Thoracic aorta (tissue), 2 donors: ENCODE data around the gene SH3PXD2A. TPM values are rescaled to one million over a fixed set of nuclear protein-coding genes. Genes with fewer than 3 reads are reported as not detected.

ENCODE experiments used
- ATAC-seq: fragments of 150-250 bp; one replicate; pipeline ENCODE4 v1.8.0; 2017; ENCODE audit warnings: low read depth; ENCODE audit not compliant: insufficient number of reproducible peaks, low FRiP score
- DNase-seq: peaks from one replicate; pipeline ENCODE4 v3.0.0-alpha.2; 2020; ENCODE audit warnings: low spot score
- H3K27ac ChIP-seq, 2 donors: fragments of 200-600 bp; sonication (generic); 1 replicate in 1 of 2; 2 replicates in 1 of 2; pipeline ENCODE4 v1.5.1; 2016; ENCODE audit warnings: mild to moderate bottlenecking in 2 of 2, moderate library complexity in 2 of 2
- H3K27me3 ChIP-seq: fragments of 200-600 bp; sonication (generic); replicated peaks from 2 replicates; pipeline ENCODE4 v1.6.0; 2016; ENCODE audit warnings: mild to moderate bottlenecking; ENCODE audit not compliant: insufficient read depth
- H3K36me3 ChIP-seq: fragments of 200-600 bp; sonication (generic); one replicate; pipeline ENCODE4 v1.5.1; 2016
- H3K4me1 ChIP-seq, 2 donors: fragments of 200-600 bp; sonication (generic); 1 replicate in 1 of 2; 2 replicates in 1 of 2; pipeline versions ENCODE4 v1.5.1 to v1.6.0; 2016; ENCODE audit warnings: low read depth in 2 of 2, mild to moderate bottlenecking in 1 of 2; ENCODE audit not compliant: control insufficient read depth in 1 of 2
- H3K4me3 ChIP-seq: fragments of 200-600 bp; sonication (generic); 2 replicates; pipeline ENCODE4 v1.5.1; 2016; ENCODE audit warnings: mild to moderate bottlenecking
- H3K9me3 ChIP-seq: fragments of 200-600 bp; sonication (generic); 2 replicates; pipeline ENCODE4 v1.5.1; 2016
- total RNA-seq, 2 donors: library from RNA; depleted of rRNA; stranded (reverse); fragments of >200 nt; gene quantifications; one replicate each; pipeline versions ENCODE4 v1.1.0 to v1.2.3, GENCODE V29; 2016
- TF ChIP-seq, protein P1 (sequence below): fragments of 200-600 bp; sonication (generic); IDR thresholded peaks from one replicate; pipeline ENCODE4 v1.5.1; 2019; ENCODE audit warnings: antibody characterized with exemption

SH3PXD2A gene
- total RNA-seq, 2 donors from 2014 or later = 28.3 to 51.5 TPM

DNA sequence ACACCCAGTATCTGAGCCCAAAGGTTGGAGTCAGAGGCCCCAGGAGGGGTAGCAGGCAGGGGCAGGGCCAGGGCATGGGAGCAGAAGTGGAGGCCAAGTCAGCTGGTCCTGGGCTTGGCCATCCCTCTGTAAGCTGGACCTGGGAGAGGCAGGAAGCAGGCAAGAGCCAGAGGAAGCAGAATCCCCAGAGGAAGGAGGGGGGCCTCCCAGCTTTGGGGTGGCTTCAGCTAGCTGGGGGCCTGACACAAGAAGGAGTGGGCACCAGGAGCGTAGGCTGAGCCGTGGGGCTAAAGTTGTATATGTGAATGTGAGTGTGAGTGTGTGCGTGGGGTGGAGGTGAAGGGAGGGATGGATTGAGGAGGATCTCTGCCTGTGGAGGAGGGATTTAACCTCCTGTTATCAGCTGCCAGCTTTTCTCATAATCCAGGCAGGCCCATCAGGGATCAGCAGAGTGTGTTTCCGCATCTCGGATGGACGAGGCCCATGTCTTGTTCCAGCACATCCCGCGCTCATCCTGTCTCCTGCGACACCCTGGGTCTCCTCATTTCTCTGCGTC is 307.9 kb downstream of the SH3PXD2A start:
- Histone ChIP-seq H3K27me3 (no peaks in the 10 kb centered on the region), H3K4me1 (peaks cover 4 to 7% of the 10 kb centered on the region in 2 donors), H3K27ac (no peak overlapping the region), H3K9me3 (no peaks in the 10 kb centered on the region), H3K4me3 (no peak overlapping the region), H3K36me3 (no peaks in the 10 kb centered on the region)
- ATAC-seq (no peak), DNase-seq (no peak)
- TF ChIP-seq, protein P1, sequence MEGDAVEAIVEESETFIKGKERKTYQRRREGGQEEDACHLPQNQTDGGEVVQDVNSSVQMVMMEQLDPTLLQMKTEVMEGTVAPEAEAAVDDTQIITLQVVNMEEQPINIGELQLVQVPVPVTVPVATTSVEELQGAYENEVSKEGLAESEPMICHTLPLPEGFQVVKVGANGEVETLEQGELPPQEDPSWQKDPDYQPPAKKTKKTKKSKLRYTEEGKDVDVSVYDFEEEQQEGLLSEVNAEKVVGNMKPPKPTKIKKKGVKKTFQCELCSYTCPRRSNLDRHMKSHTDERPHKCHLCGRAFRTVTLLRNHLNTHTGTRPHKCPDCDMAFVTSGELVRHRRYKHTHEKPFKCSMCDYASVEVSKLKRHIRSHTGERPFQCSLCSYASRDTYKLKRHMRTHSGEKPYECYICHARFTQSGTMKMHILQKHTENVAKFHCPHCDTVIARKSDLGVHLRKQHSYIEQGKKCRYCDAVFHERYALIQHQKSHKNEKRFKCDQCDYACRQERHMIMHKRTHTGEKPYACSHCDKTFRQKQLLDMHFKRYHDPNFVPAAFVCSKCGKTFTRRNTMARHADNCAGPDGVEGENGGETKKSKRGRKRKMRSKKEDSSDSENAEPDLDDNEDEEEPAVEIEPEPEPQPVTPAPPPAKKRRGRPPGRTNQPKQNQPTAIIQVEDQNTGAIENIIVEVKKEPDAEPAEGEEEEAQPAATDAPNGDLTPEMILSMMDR = no peak

DNA sequence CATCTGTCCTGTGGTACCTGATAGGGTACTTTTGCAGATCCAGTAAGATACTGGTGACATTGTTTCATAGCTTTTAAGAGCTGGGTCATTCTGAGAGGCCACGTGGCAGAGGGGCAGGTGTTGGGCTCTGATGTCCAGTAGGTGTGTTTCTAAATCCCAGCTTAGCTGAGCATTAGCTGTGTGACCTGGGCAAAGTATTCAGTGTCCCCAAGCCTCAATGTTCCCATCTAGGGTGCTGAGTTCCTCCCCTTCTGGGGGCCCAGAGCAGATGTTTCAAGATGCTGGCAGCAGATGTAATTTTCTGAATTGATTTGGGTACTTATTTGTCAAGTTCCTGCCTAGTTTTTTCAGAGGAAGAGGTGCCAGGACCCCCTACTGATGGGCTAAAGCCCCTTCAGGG is 309.0 kb downstream of the SH3PXD2A start:
- DNase-seq = no peak
- no peak overlapping the region for H3K27ac ChIP-seq
- no peak overlapping the region for H3K4me3 ChIP-seq
- no peak for ATAC-seq
- H3K27me3 ChIP-seq = no peaks in the 10 kb centered on the region
- TF ChIP-seq, protein P1 = no peak
- H3K4me1 ChIP-seq = peaks cover 4 to 7% of the 10 kb centered on the region in 2 donors
- H3K36me3 ChIP-seq = no peaks in the 10 kb centered on the region
- no peaks in the 10 kb centered on the region for H3K9me3 ChIP-seq

DNA sequence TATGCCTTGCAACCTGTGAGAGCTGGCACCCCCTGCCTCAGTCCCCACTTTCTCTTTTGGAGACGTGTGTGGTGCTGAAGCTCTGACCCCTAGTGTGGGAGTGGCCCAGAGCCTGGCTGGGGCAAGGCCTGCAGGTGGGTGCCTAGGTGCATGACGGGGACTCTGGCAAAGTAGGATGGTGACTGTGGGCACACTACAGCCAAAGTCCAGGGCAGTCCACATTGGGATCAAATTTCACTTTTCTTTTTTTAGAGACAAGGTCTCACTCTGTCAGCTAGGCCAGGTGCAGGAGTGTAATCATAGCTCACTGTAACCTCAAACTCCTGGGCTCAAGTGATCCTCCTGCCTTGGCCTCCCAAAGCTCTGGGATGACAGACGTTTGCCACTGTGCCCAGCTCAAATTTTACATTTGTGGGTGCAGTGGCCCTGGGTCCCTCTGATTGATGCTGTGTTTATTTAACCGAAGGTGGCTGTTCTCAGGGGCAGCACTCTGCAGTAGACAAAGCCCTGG is 309.6 kb downstream of the SH3PXD2A start:
- Histone ChIP-seq H3K4me1 (peaks cover 4 to 7% of the 10 kb centered on the region in 2 donors), H3K27me3 (no peaks in the 10 kb centered on the region), H3K4me3 (no peak overlapping the region), H3K27ac (no peak overlapping the region), H3K36me3 (no peaks in the 10 kb centered on the region), H3K9me3 (no peaks in the 10 kb centered on the region)
- DNase-seq (no peak), ATAC-seq (no peak)
- TF ChIP-seq, protein P1 = no peak

DNA sequence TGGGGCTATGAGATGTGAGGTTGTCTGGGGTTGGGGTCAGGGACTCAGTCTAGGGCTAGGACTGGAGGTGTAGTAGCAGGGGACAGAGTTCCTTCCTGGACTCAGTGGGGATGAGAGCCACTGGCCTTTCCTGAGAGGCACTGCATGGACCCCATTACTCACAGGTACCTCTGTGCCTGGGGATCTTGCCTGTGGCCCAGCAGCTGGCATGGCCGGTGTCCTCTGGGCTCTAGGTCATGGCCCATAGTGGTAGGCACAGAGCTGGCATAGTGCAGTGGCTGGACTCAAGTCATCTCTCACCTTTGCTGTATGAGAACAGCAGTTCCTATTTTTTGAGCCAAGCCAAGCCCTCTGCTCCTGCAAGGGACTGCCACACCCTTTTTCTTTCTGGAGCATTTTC is 310.0 kb downstream of the SH3PXD2A start:
- no peaks in the 10 kb centered on the region for H3K9me3 ChIP-seq
- H3K27ac ChIP-seq = no peak overlapping the region
- H3K4me3 ChIP-seq = no peak overlapping the region
- H3K4me1 ChIP-seq = peaks cover 4 to 7% of the 10 kb centered on the region in 2 donors
- DNase-seq (no peak), ATAC-seq (no peak)
- no peaks in the 10 kb centered on the region for H3K36me3 ChIP-seq
- H3K27me3 ChIP-seq = no peaks in the 10 kb centered on the region
- TF ChIP-seq, protein P1 = no peak

DNA sequence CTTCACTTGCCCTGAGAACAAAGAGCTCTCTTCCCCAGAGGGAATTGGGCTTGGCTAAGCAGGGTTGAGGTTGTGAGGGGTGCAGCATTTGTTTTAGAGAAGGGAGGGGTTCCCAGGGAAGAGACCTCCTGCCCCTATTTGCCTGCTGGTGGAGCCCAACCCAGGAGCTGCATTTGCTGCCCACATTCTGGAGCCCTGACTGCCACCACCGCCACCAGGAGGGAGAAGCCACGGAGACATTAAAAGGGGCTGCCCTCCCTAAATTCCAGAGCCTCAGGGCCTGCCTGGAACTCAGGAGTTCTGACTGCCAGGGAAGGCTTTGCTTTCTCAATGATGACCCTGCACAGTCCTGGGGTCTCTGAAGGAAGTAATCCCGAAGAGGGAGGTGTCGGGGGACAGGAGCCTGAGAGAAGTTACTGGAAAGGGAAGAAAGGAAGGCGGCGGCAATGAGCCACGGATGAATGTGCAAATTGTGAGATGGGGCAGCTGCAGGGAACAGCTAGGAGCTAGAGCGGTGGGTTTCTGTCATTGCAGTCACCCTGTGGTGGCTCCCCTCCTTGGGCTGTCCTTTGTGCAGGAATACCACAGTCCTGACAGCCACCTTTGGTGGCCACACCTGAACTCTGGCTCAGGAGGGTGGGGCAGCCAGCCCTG is 310.6 kb downstream of the SH3PXD2A start:
- Histone ChIP-seq H3K4me1 (peaks cover 4 to 7% of the 10 kb centered on the region in 2 donors), H3K27ac (no peak overlapping the region), H3K9me3 (no peaks in the 10 kb centered on the region), H3K4me3 (no peak overlapping the region), H3K36me3 (no peaks in the 10 kb centered on the region), H3K27me3 (no peaks in the 10 kb centered on the region)
- TF ChIP-seq, protein P1 = no peak
- ATAC-seq = no peak
- DNase-seq = no peak

Other genes with a start within 250 kb of the SH3PXD2A start
- 10 to 100 TPM; 11.6 to 30.6 TPM for gene STN1, start 62.6 kb upstream of the SH3PXD2A start, total RNA-seq
- 10 to 100 TPM; 38.3 to 91.2 TPM for gene SLK, start 111.6 kb upstream of the SH3PXD2A start, total RNA-seq
- gene COL17A1, start 230.3 kb upstream of the SH3PXD2A start, total RNA-seq = under 1 TPM; 0.49 to 0.95 TPM